K562 (cell line): Measurements from ENCODE around the gene INSR. TPM values are rescaled to one million over a fixed set of nuclear protein-coding genes. Genes with fewer than 3 reads are reported as not detected.
A peak's percentile ranks its signal among the peaks of the same experiment; 100 is the strongest.

Experiments used
- CEBPB ChIP-seq: fragments of 450-650 bp; IDR thresholded peaks from 2 replicates; pipeline ENCODE4 v1.6.1; 2016; ENCODE audit warnings: missing genetic modification characterization, missing compliant biosample characterization
- EP300 ChIP-seq: IDR thresholded peaks from 2 replicates; pipeline ENCODE4 v1.6.1; 2012; ENCODE audit warnings: low read length, improper control_type of control experiment
- FOXP1 ChIP-seq: sonication (generic); formaldehyde crosslinking; IDR thresholded peaks from 2 replicates; pipeline ENCODE4 v1.8.0; 2022; ENCODE audit warnings: mild to moderate bottlenecking, missing genetic modification reagents
- PML ChIP-seq: IDR thresholded peaks from 2 replicates; pipeline ENCODE4 v1.6.1; 2012; ENCODE audit warnings: low read length, inconsistent platforms
- PRDM10 ChIP-seq: fragments of 450-650 bp; IDR thresholded peaks from 2 replicates; pipeline ENCODE4 v1.6.1; 2018; ENCODE audit not compliant: partially characterized antibody
- SMARCE1 ChIP-seq: fragments of 450-650 bp; IDR thresholded peaks from 2 replicates; pipeline ENCODE4 v1.7.1; 2016; ENCODE audit warnings: mild to moderate bottlenecking
- SRSF7 ChIP-seq: fragments of 200-400 bp; formaldehyde crosslinking; optimal IDR thresholded peaks from 2 replicates; pipeline ENCODE3; 2017; ENCODE audit warnings: mild to moderate bottlenecking, low read depth, low read length
- YY1 ChIP-seq, 3 experiments: IDR thresholded peaks; 2 replicates each; pipeline ENCODE4 v1.6.1; 2011; ENCODE audit warnings: low read length in 2 of 3, mild to moderate bottlenecking in 2 of 3, moderate library complexity in 2 of 3, borderline replicate concordance in 1 of 3, control low read depth in 1 of 3, low read depth in 1 of 3; ENCODE audit not compliant: insufficient read depth in 3 of 3, insufficient replicate concordance in 2 of 3, control insufficient read depth in 1 of 3, insufficient read length in 1 of 3; ENCODE audit errors: extremely low read depth in 1 of 3
- ZNF253 ChIP-seq: fragments of 250-450 bp; sonication (Bioruptor Pico); conservative IDR thresholded peaks from 2 replicates; pipeline ENCODE4 v1.6.1; 2021; ENCODE audit warnings: mild to moderate bottlenecking
- ZNF644 ChIP-seq: fragments of 200-800 bp; sonication (Bioruptor generic); IDR thresholded peaks from 2 replicates; pipeline ENCODE4 v1.6.1; 2016; ENCODE audit warnings: low read depth, missing genetic modification characterization, missing compliant biosample characterization
- polyA plus RNA-seq, 8 experiments: library from polyadenylated mRNA; depleted of rRNA in 4 of 8; stranded (reverse) in 5 of 8; unstranded in 3 of 8; fragments of >200 nt; fragmentation: Nextera tagmentation in 2 of 8; fragmentation: Illumina TruSeq in 1 of 8; extraction: Ambion mirVana in 2 of 8; extraction: Trizol in 1 of 8; gene quantifications; 2 replicates each; pipeline versions ENCODE4 v1.2.1 to v1.2.3, GENCODE V29; 2011 to 2014; ENCODE audit warnings: inconsistent platforms in 1 of 8, missing spikeins in 1 of 8
- total RNA-seq, 7 experiments: library from RNA; depleted of rRNA in 6 of 7; stranded (reverse); fragments of >200 nt in 6 of 7; fragmentation: Illumina TruSeq in 2 of 7; extraction: Trizol in 2 of 7; gene quantifications; 2 replicates each; pipeline versions ENCODE4 v1.2.1 to v1.2.3, GENCODE V29; 2011 to 2021; ENCODE audit warnings: low replicate concordance in 1 of 7
- TF ChIP-seq, protein P1 (sequence below), 3 experiments: IDR thresholded peaks in 2 of 3; conservative IDR thresholded peaks in 1 of 3; 2 replicates each; pipeline ENCODE4 v1.5.1; 2011 to 2012; ENCODE audit warnings: low read length in 3 of 3, mild to moderate bottlenecking in 3 of 3, control low read depth in 2 of 3, improper control_type of control experiment in 1 of 3, inconsistent platforms in 1 of 3, low read depth in 1 of 3, mixed read lengths in 1 of 3, moderate library complexity in 1 of 3; ENCODE audit not compliant: insufficient read depth in 2 of 3
- TF ChIP-seq, protein P2 (sequence below): fragments of 450-650 bp; conservative IDR thresholded peaks from 2 replicates; pipeline ENCODE4 v1.6.1; 2016; ENCODE audit warnings: missing genetic modification characterization, low read depth, mild to moderate bottlenecking, control low read depth, missing compliant biosample characterization
- TF ChIP-seq, protein P3 (sequence below): fragments of 200-800 bp; sonication (Bioruptor generic); IDR thresholded peaks from 2 replicates; pipeline ENCODE4 v1.6.1; 2016; ENCODE audit warnings: missing genetic modification characterization, missing compliant biosample characterization

Gene INSR
- total and polyA plus RNA-seq, 9 of the 15 experiments (the other 6 are each of a cell fraction or from before 2014, with no cell fraction given): 0.04 to 0.88 (median 0.41) TPM

DNA sequence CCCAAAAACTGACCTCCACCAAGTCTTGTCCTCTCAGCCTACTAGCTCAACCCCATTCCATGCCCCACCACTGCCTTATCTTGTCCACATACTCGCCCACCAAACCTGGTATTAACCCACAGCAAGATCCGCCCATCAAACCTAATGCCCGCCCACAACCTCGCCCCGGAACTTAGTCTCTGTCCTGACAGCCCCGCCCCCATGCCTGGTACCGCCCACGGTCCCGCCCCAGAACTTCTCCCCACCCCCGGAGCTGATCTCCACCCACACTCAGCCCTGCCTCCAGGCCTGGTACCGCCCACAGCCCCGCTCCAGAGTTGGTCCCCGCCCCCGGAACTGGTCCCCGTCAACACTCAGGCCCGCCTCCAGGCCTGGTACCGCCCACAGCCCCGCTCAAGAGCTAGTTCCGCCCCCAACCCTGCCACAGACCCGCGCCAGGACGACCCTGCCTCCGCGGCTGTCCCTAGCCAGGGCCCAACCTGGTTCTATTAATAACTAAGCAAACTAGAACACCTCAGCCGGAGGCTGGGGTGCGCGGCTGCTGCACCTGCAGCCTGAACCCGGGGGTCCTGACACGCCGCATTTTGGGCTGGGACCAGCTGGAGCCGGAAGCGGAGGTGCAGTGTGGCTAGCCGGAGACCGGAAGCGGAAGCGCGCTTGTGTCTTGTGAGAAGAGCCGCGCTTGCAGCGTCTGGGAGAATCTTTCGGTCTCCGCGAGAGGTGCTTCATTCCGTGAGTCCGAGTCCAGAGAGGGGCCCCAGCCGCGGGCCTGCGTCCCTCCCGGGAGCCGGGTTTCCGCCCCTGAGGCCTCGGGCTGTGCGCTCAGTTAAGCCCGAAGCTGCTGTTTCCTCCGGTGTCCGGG is 224.9 kb downstream of the INSR start, which contains the start of gene ZNF557 (continued):
- TF ChIP-seq, protein P1, sequence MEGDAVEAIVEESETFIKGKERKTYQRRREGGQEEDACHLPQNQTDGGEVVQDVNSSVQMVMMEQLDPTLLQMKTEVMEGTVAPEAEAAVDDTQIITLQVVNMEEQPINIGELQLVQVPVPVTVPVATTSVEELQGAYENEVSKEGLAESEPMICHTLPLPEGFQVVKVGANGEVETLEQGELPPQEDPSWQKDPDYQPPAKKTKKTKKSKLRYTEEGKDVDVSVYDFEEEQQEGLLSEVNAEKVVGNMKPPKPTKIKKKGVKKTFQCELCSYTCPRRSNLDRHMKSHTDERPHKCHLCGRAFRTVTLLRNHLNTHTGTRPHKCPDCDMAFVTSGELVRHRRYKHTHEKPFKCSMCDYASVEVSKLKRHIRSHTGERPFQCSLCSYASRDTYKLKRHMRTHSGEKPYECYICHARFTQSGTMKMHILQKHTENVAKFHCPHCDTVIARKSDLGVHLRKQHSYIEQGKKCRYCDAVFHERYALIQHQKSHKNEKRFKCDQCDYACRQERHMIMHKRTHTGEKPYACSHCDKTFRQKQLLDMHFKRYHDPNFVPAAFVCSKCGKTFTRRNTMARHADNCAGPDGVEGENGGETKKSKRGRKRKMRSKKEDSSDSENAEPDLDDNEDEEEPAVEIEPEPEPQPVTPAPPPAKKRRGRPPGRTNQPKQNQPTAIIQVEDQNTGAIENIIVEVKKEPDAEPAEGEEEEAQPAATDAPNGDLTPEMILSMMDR (IDR thresholded peaks at IDR 0.05 in 2 of 3, conservative IDR thresholded peaks at IDR 0.05 in 1 of 3; ENCODE audit: insufficient read depth in 2 of 3, low read depth in 1 of 3, low read length in 3 of 3): no peak
- TF ChIP-seq SMARCE1 (no peak), ZNF253 (CRISPR knock-in tag) (no peak), YY1 (IDR thresholded peaks at IDR 0.05; ENCODE audit: borderline replicate concordance in 1 of 3, control insufficient read depth in 1 of 3, extremely low read depth in 1 of 3, insufficient read depth in 3 of 3, insufficient read length in 1 of 3, insufficient replicate concordance in 2 of 3, low read depth in 1 of 3, low read length in 2 of 3) (no peak), PML (peak; percentile 73; the same call in 1 of the 2 replicates), PRDM10 (no peak), CEBPB (tag) (no peak), FOXP1 (CRISPR knock-in tag) (no peak), ZNF644 (no peak), EP300 (peak; percentile 2; the same call in 1 of the 2 replicates), SRSF7 (no peak)
- TF ChIP-seq, protein P2, sequence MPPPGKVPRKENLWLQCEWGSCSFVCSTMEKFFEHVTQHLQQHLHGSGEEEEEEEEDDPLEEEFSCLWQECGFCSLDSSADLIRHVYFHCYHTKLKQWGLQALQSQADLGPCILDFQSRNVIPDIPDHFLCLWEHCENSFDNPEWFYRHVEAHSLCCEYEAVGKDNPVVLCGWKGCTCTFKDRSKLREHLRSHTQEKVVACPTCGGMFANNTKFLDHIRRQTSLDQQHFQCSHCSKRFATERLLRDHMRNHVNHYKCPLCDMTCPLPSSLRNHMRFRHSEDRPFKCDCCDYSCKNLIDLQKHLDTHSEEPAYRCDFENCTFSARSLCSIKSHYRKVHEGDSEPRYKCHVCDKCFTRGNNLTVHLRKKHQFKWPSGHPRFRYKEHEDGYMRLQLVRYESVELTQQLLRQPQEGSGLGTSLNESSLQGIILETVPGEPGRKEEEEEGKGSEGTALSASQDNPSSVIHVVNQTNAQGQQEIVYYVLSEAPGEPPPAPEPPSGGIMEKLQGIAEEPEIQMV: no peak
- TF ChIP-seq, protein P3, sequence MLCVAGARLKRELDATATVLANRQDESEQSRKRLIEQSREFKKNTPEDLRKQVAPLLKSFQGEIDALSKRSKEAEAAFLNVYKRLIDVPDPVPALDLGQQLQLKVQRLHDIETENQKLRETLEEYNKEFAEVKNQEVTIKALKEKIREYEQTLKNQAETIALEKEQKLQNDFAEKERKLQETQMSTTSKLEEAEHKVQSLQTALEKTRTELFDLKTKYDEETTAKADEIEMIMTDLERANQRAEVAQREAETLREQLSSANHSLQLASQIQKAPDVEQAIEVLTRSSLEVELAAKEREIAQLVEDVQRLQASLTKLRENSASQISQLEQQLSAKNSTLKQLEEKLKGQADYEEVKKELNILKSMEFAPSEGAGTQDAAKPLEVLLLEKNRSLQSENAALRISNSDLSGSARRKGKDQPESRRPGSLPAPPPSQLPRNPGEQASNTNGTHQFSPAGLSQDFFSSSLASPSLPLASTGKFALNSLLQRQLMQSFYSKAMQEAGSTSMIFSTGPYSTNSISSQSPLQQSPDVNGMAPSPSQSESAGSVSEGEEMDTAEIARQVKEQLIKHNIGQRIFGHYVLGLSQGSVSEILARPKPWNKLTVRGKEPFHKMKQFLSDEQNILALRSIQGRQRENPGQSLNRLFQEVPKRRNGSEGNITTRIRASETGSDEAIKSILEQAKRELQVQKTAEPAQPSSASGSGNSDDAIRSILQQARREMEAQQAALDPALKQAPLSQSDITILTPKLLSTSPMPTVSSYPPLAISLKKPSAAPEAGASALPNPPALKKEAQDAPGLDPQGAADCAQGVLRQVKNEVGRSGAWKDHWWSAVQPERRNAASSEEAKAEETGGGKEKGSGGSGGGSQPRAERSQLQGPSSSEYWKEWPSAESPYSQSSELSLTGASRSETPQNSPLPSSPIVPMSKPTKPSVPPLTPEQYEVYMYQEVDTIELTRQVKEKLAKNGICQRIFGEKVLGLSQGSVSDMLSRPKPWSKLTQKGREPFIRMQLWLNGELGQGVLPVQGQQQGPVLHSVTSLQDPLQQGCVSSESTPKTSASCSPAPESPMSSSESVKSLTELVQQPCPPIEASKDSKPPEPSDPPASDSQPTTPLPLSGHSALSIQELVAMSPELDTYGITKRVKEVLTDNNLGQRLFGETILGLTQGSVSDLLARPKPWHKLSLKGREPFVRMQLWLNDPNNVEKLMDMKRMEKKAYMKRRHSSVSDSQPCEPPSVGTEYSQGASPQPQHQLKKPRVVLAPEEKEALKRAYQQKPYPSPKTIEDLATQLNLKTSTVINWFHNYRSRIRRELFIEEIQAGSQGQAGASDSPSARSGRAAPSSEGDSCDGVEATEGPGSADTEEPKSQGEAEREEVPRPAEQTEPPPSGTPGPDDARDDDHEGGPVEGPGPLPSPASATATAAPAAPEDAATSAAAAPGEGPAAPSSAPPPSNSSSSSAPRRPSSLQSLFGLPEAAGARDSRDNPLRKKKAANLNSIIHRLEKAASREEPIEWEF: no peak
